K562 (cell line): ENCODE results near the gene PGS1. TPM values are rescaled to one million over a fixed set of nuclear protein-coding genes. Genes with fewer than 3 reads are reported as not detected.

Experiments
- ATF2 ChIP-seq: sonication (generic); formaldehyde crosslinking; IDR thresholded peaks from 2 replicates; pipeline ENCODE4 v1.8.1; 2022; ENCODE audit warnings: missing genetic modification reagents
- E2F4 ChIP-seq: sonication (generic); formaldehyde crosslinking; IDR thresholded peaks from 2 replicates; pipeline ENCODE4 v1.8.0; 2022; ENCODE audit warnings: mild to moderate bottlenecking, low read depth, missing genetic modification reagents
- GABPA ChIP-seq: fragments of 200-800 bp; sonication (Bioruptor generic); conservative IDR thresholded peaks from 2 replicates; pipeline ENCODE4 v1.6.1; 2016; ENCODE audit warnings: low read depth, missing genetic modification characterization, missing compliant biosample characterization
- HLTF ChIP-seq: fragments of 450-650 bp; IDR thresholded peaks from 2 replicates; pipeline ENCODE4 v1.6.1; 2016
- HMG20A ChIP-seq: fragments of 450-650 bp; formaldehyde crosslinking; conservative IDR thresholded peaks from 2 replicates; pipeline ENCODE4 v1.4.0; 2020; ENCODE audit warnings: mild to moderate bottlenecking, mixed read lengths
- KDM2B ChIP-seq: fragments of 250-450 bp; sonication (Bioruptor Pico); IDR thresholded peaks from 2 replicates; pipeline ENCODE4 v1.8.0; 2021; ENCODE audit warnings: mild to moderate bottlenecking, moderate library complexity
- KDM5B ChIP-seq: fragments of 200-600 bp; sonication (generic); IDR thresholded peaks from 2 replicates; pipeline ENCODE4 v1.6.1; 2012; ENCODE audit warnings: low read depth, mild to moderate bottlenecking, moderate library complexity, low read length, control low read depth, inconsistent platforms; ENCODE audit not compliant: insufficient replicate concordance
- NRF1 ChIP-seq, 2 experiments: fragments of 450-650 bp; IDR thresholded peaks in 1 of 2; conservative IDR thresholded peaks in 1 of 2; 2 replicates each; pipeline ENCODE4 v1.6.1; 2014; ENCODE audit warnings: mild to moderate bottlenecking in 2 of 2
- PTBP1 ChIP-seq: fragments of 200-400 bp; formaldehyde crosslinking; IDR thresholded peaks from 2 replicates; pipeline ENCODE4 v1.6.1; 2017; ENCODE audit warnings: low read depth, low read length
- RB1 ChIP-seq: fragments of 450-650 bp; IDR thresholded peaks from 2 replicates; pipeline ENCODE4 v1.6.1; 2017; ENCODE audit warnings: low read depth, mild to moderate bottlenecking
- SIN3B ChIP-seq: fragments of 450-650 bp; IDR thresholded peaks from 2 replicates; pipeline ENCODE4 v1.6.1; 2017; ENCODE audit warnings: low read depth, mild to moderate bottlenecking, moderate library complexity
- SNIP1 ChIP-seq: fragments of 450-650 bp; IDR thresholded peaks from 2 replicates; pipeline ENCODE4 v1.7.1; 2017; ENCODE audit warnings: low read depth, mild to moderate bottlenecking
- ZNF121 ChIP-seq: sonication (generic); formaldehyde crosslinking; conservative IDR thresholded peaks from 2 replicates; pipeline ENCODE4 v1.8.0; 2022; ENCODE audit warnings: missing genetic modification reagents
- ZNF134 ChIP-seq: fragments of 250-450 bp; sonication (Bioruptor Pico); conservative IDR thresholded peaks from 2 replicates; pipeline ENCODE4 v1.4.0; 2020
- polyA plus RNA-seq, 8 experiments: library from polyadenylated mRNA; depleted of rRNA in 4 of 8; stranded (reverse) in 5 of 8; unstranded in 3 of 8; fragments of >200 nt; fragmentation: Nextera tagmentation in 2 of 8; fragmentation: Illumina TruSeq in 1 of 8; extraction: Ambion mirVana in 2 of 8; extraction: Trizol in 1 of 8; gene quantifications; 2 replicates each; pipeline versions ENCODE4 v1.2.1 to v1.2.3, GENCODE V29; 2011 to 2014; ENCODE audit warnings: inconsistent platforms in 1 of 8, missing spikeins in 1 of 8
- total RNA-seq, 7 experiments: library from RNA; depleted of rRNA in 6 of 7; stranded (reverse); fragments of >200 nt in 6 of 7; fragmentation: Illumina TruSeq in 2 of 7; extraction: Trizol in 2 of 7; gene quantifications; 2 replicates each; pipeline versions ENCODE4 v1.2.1 to v1.2.3, GENCODE V29; 2011 to 2021; ENCODE audit warnings: low replicate concordance in 1 of 7
- TF ChIP-seq, protein P1 (sequence below): fragments of 450-650 bp; IDR thresholded peaks from 2 replicates; pipeline ENCODE4 v1.6.1; 2018; ENCODE audit not compliant: partially characterized antibody

The PGS1 gene
- total and polyA plus RNA-seq, 9 of the 15 experiments (the other 6 are each of a cell fraction or from before 2014, with no cell fraction given): 1.3 to 39.4 (median 22.3) TPM

GRCh38 chr17:78358538-78359320 lies 19.7 kb upstream of the PGS1 start (continued):
- no peak for TF ChIP-seq HMG20A (CRISPR knock-in tag)
- TF ChIP-seq SNIP1: peak; percentile 63; the same call in 1 of the 2 replicates
- TF ChIP-seq ZNF134 (CRISPR knock-in tag): no peak
- TF ChIP-seq SIN3B: 0 out of 2 replicates have a peak, but pooled peaks have one; percentile 11
- TF ChIP-seq PTBP1: 0 out of 2 replicates have a peak, but pooled peaks have one; percentile 24
- TF ChIP-seq HLTF: peak; percentile 37; the same call in 1 of the 2 replicates
- no peak for TF ChIP-seq ATF2 (CRISPR knock-in tag)
- 0 out of 2 replicates have a peak, but pooled peaks have one; percentile 3 for TF ChIP-seq ZNF121
- peak; percentile 53 to 57 for TF ChIP-seq NRF1 (conservative IDR thresholded peaks at IDR 0.05 in 1 of 2, IDR thresholded peaks at IDR 0.05 in 1 of 2)
- 0 out of 2 replicates have a peak, but pooled peaks have one; percentile 36 for TF ChIP-seq E2F4 (CRISPR knock-in tag)
- TF ChIP-seq KDM2B (CRISPR knock-in tag): peak; percentile 73
- peak; percentile 52; the same call in 1 of the 2 replicates for TF ChIP-seq RB1
- peak; percentile 61 for TF ChIP-seq KDM5B
- TF ChIP-seq GABPA (tag): no peak
- TF ChIP-seq, protein P1, sequence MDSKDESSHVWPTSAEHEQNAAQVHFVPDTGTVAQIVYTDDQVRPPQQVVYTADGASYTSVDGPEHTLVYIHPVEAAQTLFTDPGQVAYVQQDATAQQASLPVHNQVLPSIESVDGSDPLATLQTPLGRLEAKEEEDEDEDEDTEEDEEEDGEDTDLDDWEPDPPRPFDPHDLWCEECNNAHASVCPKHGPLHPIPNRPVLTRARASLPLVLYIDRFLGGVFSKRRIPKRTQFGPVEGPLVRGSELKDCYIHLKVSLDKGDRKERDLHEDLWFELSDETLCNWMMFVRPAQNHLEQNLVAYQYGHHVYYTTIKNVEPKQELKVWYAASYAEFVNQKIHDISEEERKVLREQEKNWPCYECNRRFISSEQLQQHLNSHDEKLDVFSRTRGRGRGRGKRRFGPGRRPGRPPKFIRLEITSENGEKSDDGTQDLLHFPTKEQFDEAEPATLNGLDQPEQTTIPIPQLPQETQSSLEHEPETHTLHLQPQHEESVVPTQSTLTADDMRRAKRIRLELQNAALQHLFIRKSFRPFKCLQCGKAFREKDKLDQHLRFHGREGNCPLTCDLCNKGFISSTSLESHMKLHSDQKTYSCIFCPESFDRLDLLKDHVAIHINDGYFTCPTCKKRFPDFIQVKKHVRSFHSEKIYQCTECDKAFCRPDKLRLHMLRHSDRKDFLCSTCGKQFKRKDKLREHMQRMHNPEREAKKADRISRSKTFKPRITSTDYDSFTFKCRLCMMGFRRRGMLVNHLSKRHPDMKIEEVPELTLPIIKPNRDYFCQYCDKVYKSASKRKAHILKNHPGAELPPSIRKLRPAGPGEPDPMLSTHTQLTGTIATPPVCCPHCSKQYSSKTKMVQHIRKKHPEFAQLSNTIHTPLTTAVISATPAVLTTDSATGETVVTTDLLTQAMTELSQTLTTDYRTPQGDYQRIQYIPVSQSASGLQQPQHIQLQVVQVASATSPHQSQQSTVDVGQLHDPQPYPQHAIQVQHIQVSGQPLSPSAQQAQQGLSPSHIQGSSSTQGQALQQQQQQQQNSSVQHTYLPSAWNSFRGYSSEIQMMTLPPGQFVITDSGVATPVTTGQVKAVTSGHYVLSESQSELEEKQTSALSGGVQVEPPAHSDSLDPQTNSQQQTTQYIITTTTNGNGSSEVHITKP: peak; percentile 22
